ENCODE results near the gene ZNF746.
"Not testable (repeated sequence)": the region's sequence is repeated elsewhere in the genome, so short reads cannot be mapped to it uniquely, and the experiment has no call there.

The ZNF746 gene

DNA sequence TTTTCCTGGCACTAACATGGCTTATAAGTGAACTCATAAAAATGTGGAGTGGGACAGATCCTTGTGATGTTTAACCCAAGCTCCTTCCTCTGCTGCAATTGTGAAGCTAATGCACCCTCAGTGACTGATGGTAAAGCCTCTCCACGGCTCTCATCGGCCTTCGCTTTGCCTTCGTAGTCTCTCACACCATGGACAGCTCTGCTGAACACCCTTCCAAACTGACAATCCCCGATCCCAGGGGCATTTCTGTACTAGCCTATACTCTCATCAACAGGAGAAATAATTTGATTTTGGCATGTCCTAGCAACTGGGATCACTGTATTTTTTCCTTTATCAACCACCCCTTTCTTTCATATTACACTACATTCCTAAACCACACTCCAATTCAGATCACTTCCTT, 42.9 kb downstream of the ZNF746 start:
- no peak for DNase-seq (ENCODE audit: low spot score)
- TF ChIP-seq, protein P1, sequence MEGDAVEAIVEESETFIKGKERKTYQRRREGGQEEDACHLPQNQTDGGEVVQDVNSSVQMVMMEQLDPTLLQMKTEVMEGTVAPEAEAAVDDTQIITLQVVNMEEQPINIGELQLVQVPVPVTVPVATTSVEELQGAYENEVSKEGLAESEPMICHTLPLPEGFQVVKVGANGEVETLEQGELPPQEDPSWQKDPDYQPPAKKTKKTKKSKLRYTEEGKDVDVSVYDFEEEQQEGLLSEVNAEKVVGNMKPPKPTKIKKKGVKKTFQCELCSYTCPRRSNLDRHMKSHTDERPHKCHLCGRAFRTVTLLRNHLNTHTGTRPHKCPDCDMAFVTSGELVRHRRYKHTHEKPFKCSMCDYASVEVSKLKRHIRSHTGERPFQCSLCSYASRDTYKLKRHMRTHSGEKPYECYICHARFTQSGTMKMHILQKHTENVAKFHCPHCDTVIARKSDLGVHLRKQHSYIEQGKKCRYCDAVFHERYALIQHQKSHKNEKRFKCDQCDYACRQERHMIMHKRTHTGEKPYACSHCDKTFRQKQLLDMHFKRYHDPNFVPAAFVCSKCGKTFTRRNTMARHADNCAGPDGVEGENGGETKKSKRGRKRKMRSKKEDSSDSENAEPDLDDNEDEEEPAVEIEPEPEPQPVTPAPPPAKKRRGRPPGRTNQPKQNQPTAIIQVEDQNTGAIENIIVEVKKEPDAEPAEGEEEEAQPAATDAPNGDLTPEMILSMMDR (IDR thresholded peaks at IDR 0.05; ENCODE audit: extremely low read depth, insufficient read depth, missing control alignments): no peak
- in situ Hi-C loops (cut with MboI; ENCODE audit: low pct_unique_long_range_greater_than_20kb, low sequenced_read_pairs, unreplicated experiment): no loop called here

DNA sequence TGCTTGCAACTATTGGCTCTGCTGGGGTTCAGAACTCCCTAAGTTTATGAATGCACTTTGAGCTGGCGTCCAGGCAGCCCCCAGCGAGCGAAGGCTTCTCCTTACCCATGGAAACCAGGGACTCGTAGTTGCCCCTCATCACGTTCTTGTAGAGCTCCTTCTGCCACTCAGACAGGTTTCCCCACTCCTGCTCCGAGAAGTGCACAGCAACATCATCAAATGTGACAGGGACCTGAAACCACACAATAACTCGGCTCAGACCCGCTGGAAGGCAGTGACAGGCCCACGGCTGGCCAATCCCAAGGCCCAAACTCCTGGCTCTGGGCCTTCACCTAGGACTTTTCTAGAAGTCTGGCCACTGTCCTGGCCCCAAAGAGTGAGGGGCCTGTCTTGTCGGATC, 43.6 kb downstream of the ZNF746 start:
- DNase-seq (ENCODE audit: low spot score): no peak
- in situ Hi-C loops (cut with MboI; ENCODE audit: low pct_unique_long_range_greater_than_20kb, low sequenced_read_pairs, unreplicated experiment): no loop called here
- TF ChIP-seq, protein P1 (IDR thresholded peaks at IDR 0.05; ENCODE audit: extremely low read depth, insufficient read depth, missing control alignments): no peak

DNA sequence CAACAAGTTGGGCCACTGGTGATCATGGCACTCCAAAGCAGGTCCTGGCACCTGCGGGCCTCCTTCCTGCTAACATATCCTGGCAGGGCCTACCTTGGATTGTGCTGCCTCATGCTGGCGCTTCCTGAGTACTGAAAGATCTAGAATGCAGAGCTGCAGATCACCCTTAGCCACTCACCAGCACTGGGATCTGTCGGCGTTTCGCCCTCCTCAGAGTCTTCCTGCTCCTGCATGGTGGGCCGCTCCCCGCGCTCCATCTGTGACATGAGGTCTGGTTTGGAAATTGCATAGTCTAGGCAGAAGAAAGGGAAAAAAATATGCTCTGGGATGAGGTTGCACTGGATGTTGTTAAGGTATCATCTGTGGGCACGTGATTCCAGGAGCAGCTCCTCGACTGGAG, 46.8 kb downstream of the ZNF746 start:
- in situ Hi-C loops (cut with MboI; ENCODE audit: low pct_unique_long_range_greater_than_20kb, low sequenced_read_pairs, unreplicated experiment): no loop called here
- TF ChIP-seq, protein P1 (IDR thresholded peaks at IDR 0.05; ENCODE audit: extremely low read depth, insufficient read depth, missing control alignments): no peak
- no peak for DNase-seq (ENCODE audit: low spot score)

DNA sequence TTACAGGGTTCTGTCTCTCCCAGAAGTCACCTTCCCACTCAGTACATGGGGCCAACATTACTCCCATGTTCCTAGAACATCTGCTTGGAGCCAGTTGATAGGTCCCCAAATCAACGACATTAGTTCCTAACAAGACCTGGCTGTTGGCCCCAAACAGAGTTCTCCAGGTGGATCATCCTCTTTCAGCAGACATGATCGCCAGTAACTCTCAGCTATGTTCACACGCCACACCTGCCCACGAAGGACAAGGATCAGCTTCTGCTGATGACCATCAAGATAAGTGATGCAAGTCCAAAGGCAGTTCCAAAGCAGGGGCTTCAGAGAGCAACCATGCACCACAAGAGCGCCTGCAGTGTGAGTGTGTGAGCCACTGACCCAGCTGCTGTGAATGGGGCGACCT, 47.7 kb downstream of the ZNF746 start:
- in situ Hi-C loops (cut with MboI; ENCODE audit: low pct_unique_long_range_greater_than_20kb, low sequenced_read_pairs, unreplicated experiment): no loop called here
- DNase-seq (ENCODE audit: low spot score): no peak
- TF ChIP-seq, protein P1 (IDR thresholded peaks at IDR 0.05; ENCODE audit: extremely low read depth, insufficient read depth, missing control alignments): no peak

DNA sequence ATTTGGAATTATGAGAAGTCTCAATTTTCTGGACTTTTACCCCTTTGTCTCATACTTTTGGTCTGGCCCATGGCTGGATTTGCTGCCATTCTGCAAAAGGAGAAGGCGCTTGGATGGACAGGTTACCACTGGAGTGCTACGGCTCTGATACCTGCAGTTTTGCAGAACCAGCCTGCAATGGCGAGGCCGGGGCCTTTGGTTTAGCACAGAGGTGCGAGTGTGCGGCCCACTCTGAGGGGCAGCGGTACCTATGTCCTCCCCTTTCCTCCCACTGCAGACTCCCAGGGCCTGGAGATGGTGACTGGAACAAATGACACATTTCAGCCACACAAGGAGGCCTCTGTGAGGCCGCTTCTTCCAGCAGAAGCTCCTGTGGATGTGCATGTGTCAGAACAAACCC, 48.6 kb downstream of the ZNF746 start:
- no peak for DNase-seq (ENCODE audit: low spot score)
- TF ChIP-seq, protein P1 (IDR thresholded peaks at IDR 0.05; ENCODE audit: extremely low read depth, insufficient read depth, missing control alignments): no peak
- in situ Hi-C loops (cut with MboI; ENCODE audit: low pct_unique_long_range_greater_than_20kb, low sequenced_read_pairs, unreplicated experiment): no loop called here

DNA sequence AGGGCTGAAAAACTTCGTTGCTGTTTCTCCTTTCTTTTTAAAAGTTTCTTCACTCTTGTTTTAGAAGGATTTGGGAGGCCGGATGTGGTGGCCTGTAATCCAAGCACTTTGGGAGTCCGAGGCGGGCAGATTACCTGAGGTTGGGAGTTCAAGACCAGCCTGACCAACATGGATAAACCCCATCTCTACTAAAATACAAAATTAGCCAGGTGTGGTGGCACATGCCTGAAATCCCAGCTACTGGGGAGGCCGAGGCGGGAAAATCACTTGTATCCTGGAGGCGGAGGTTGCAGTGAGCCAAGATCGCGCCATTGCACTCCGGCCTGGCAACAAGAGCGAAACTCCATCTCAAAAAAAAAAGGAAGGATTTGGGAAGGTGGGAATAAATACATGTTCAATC, 51.6 kb downstream of the ZNF746 start:
- in situ Hi-C loops (cut with MboI; ENCODE audit: low pct_unique_long_range_greater_than_20kb, low sequenced_read_pairs, unreplicated experiment): not testable (repeated sequence)

DNA sequence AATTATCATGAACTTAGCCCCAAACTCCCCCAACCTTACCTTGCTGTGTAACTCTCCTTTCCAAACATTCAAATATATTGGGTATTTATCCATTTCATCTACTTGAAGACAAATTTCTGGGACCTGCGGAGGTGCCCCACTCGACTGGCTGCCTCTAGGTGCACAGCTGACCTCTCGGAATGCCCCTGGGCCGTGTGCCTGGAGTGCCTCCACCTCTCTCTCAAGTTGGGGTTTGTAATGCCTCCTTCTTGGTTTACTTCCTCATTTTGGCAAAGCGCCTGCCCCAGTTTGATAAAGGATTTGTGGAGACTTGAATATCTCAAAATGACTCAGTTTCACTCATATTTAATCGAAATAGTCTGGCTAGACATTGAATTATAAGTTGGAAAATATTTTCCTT, 53.3 kb downstream of the ZNF746 start:
- TF ChIP-seq, protein P1 (IDR thresholded peaks at IDR 0.05; ENCODE audit: extremely low read depth, insufficient read depth, missing control alignments): no peak
- DNase-seq (ENCODE audit: low spot score): no peak
- in situ Hi-C loops (cut with MboI; ENCODE audit: low pct_unique_long_range_greater_than_20kb, low sequenced_read_pairs, unreplicated experiment): no loop called here

More for the DNA sequence above, 51.6 kb downstream of the ZNF746 start:
- not testable (repeated sequence) for DNase-seq (ENCODE audit: low spot score)

Measured in GM13977 (cell line).